BLaER1 treated with 17β-estradiol and CSF1 and Interleukin-3, amounts not matched to agents 10 nM and 100 nM (cell line): Measurements from ENCODE around the gene MYH13.

Experiments
- H3K27ac ChIP-seq, 11 experiments: shearing (Covaris generic); formaldehyde crosslinking; 2 replicates each; pipeline ENCODE4 v1.8.1; 2022
- H3K27me3 ChIP-seq, 11 experiments: shearing (Covaris generic); formaldehyde crosslinking; 2 replicates each; pipeline ENCODE4 v1.8.1; 2022
- H3K36me3 ChIP-seq, 11 experiments: shearing (Covaris generic); formaldehyde crosslinking; 2 replicates each; pipeline ENCODE4 v1.8.1; 2022
- H3K4me1 ChIP-seq, 10 experiments: shearing (Covaris generic); formaldehyde crosslinking; 2 replicates each; pipeline ENCODE4 v1.8.1; 2022
- H3K4me2 ChIP-seq, 11 experiments: shearing (Covaris generic); formaldehyde crosslinking; 2 replicates each; pipeline ENCODE4 v1.8.1; 2022
- H3K4me3 ChIP-seq, 10 experiments: shearing (Covaris generic); formaldehyde crosslinking; 2 replicates each; pipeline ENCODE4 v1.8.1; 2022
- H3K9ac ChIP-seq, 11 experiments: shearing (Covaris generic); formaldehyde crosslinking; 2 replicates each; pipeline ENCODE4 v1.8.1; 2022
- H3K9me3 ChIP-seq, 11 experiments: shearing (Covaris generic); formaldehyde crosslinking; replicated peaks in 1 of 11; 2 replicates each; pipeline ENCODE4 v1.8.1; 2022
- H4K20me1 ChIP-seq, 11 experiments: shearing (Covaris generic); formaldehyde crosslinking; 2 replicates each; pipeline ENCODE4 v1.8.1; 2022
- Cebpa-rat ChIP-seq, 11 experiments: shearing (Covaris generic); IDR thresholded peaks; 2 replicates each; pipeline ENCODE4 v1.8.1; 2022

The MYH13 gene

GRCh38 chr17:10357768-10358167, 15.0 kb downstream of the MYH13 start:
- Histone ChIP-seq H3K36me3 (no peaks in the 10 kb centered on the region), H4K20me1 (no peaks in the 10 kb centered on the region), H3K27ac (no peak overlapping the region), H3K9ac (no peak overlapping the region), H3K4me1 (peaks cover 0 to 29% (median 14%) of the 10 kb centered on the region in 10 experiments; a peak in 11 of 20 replicates), H3K4me2 (no peak overlapping the region), H3K9me3 (peaks cover 0 to 5% (median 3%) of the 10 kb centered on the region in 11 experiments; a peak in 11 of 22 replicates), H3K27me3 (no peaks in the 10 kb centered on the region), H3K4me3 (no peak overlapping the region)
- TF ChIP-seq Cebpa-rat (IDR thresholded peaks at IDR 0.05), result no peak

GRCh38 chr17:10354651-10355050, 18.2 kb downstream of the MYH13 start:
- Histone ChIP-seq H3K9ac (no peak overlapping the region), H3K27ac (no peak overlapping the region), H3K9me3 (peaks cover 7 to 21% (median 14%) of the 10 kb centered on the region in 11 experiments; a peak in 14 of 22 replicates), H3K36me3 (no peaks in the 10 kb centered on the region), H3K4me2 (peak overlapping the region in 7 of 11 experiments; percentile 8 to 50 (median 33); a peak in 11 of 22 replicates), H3K4me1 (peaks cover 0 to 31% (median 14%) of the 10 kb centered on the region in 10 experiments; a peak in 11 of 20 replicates), H4K20me1 (no peaks in the 10 kb centered on the region), H3K4me3 (no peak overlapping the region), H3K27me3 (no peaks in the 10 kb centered on the region)
- no peak for TF ChIP-seq Cebpa-rat (IDR thresholded peaks at IDR 0.05)

- Histone ChIP-seq H3K27me3 (no peaks in the 10 kb centered on the region), H3K9ac (no peak overlapping the region), H3K4me2 (0 out of 22 replicates have a peak overlapping the region, but pooled peaks of 2 of the 11 experiments have one; percentile 32 to 50), H3K4me1 (peaks cover 0 to 31% (median 14%) of the 10 kb centered on the region in 10 experiments; a peak in 11 of 20 replicates), H3K9me3 (peaks cover 7 to 21% (median 14%) of the 10 kb centered on the region in 11 experiments; a peak in 14 of 22 replicates), H3K27ac (no peak overlapping the region), H3K36me3 (no peaks in the 10 kb centered on the region), H4K20me1 (no peaks in the 10 kb centered on the region), H3K4me3 (no peak overlapping the region)
- TF ChIP-seq Cebpa-rat (IDR thresholded peaks at IDR 0.05), result no peak
Observed at GRCh38 chr17:10352893-10353292, 19.9 kb downstream of the MYH13 start.

GRCh38 chr17:10349403-10349802, 23.4 kb downstream of the MYH13 start:
- Histone ChIP-seq H3K9ac (no peak overlapping the region), H3K27me3 (no peaks in the 10 kb centered on the region), H3K36me3 (no peaks in the 10 kb centered on the region), H3K4me3 (no peak overlapping the region), H3K4me1 (peaks cover 0 to 24% (median 10%) of the 10 kb centered on the region in 10 experiments; a peak in 10 of 20 replicates), H3K9me3 (peaks cover 7 to 17% (median 14%) of the 10 kb centered on the region in 11 experiments; a peak in 14 of 22 replicates), H3K27ac (no peak overlapping the region), H4K20me1 (no peaks in the 10 kb centered on the region), H3K4me2 (no peak overlapping the region)
- no peak for TF ChIP-seq Cebpa-rat (IDR thresholded peaks at IDR 0.05)

GRCh38 chr17:10344816-10345215, 28.0 kb downstream of the MYH13 start:
- TF ChIP-seq Cebpa-rat (IDR thresholded peaks at IDR 0.05), result no peak
- peaks cover 0 to 7% (median 0%) of the 10 kb centered on the region in 10 experiments; a peak in 4 of 20 replicates for H3K4me1 ChIP-seq
- H3K9me3 ChIP-seq, result no peaks in the 10 kb centered on the region
- H3K36me3 ChIP-seq, result no peaks in the 10 kb centered on the region
- H3K4me2 ChIP-seq, result no peak overlapping the region
- no peaks in the 10 kb centered on the region for H4K20me1 ChIP-seq
- no peak overlapping the region for H3K27ac ChIP-seq
- no peak overlapping the region for H3K4me3 ChIP-seq
- H3K27me3 ChIP-seq, result no peaks in the 10 kb centered on the region
- no peak overlapping the region for H3K9ac ChIP-seq

GRCh38 chr17:10339051-10339450, 33.8 kb downstream of the MYH13 start:
- no peaks in the 10 kb centered on the region for H3K27me3 ChIP-seq
- no peak overlapping the region for H3K27ac ChIP-seq
- H3K36me3 ChIP-seq, result no peaks in the 10 kb centered on the region
- H3K9me3 ChIP-seq, result no peaks in the 10 kb centered on the region
- H4K20me1 ChIP-seq, result no peaks in the 10 kb centered on the region
- H3K9ac ChIP-seq, result no peak overlapping the region
- no peak overlapping the region for H3K4me3 ChIP-seq
- no peak overlapping the region for H3K4me2 ChIP-seq
- no peak for TF ChIP-seq Cebpa-rat (IDR thresholded peaks at IDR 0.05)
- no peaks in the 10 kb centered on the region for H3K4me1 ChIP-seq

- H3K4me1 ChIP-seq, result no peaks in the 10 kb centered on the region; a peak in 1 of 20 replicates
- no peaks in the 10 kb centered on the region for H4K20me1 ChIP-seq
- H3K4me3 ChIP-seq, result no peak overlapping the region
- H3K4me2 ChIP-seq, result no peak overlapping the region
- no peak overlapping the region for H3K9ac ChIP-seq
- H3K27me3 ChIP-seq, result no peaks in the 10 kb centered on the region
- no peaks in the 10 kb centered on the region for H3K36me3 ChIP-seq
- no peak overlapping the region for H3K27ac ChIP-seq
- H3K9me3 ChIP-seq, result no peaks in the 10 kb centered on the region
- no peak for TF ChIP-seq Cebpa-rat (IDR thresholded peaks at IDR 0.05)
Observed at GRCh38 chr17:10337976-10338375, 34.8 kb downstream of the MYH13 start.

GRCh38 chr17:10337136-10337535, 35.7 kb downstream of the MYH13 start:
- TF ChIP-seq Cebpa-rat (IDR thresholded peaks at IDR 0.05), result no peak
- Histone ChIP-seq H3K27ac (no peak overlapping the region), H3K4me3 (no peak overlapping the region), H3K9ac (no peak overlapping the region), H3K9me3 (no peaks in the 10 kb centered on the region), H3K36me3 (no peaks in the 10 kb centered on the region), H3K27me3 (no peaks in the 10 kb centered on the region), H3K4me1 (peaks cover 0 to 7% (median 0%) of the 10 kb centered on the region in 10 experiments; a peak in 3 of 20 replicates), H3K4me2 (no peak overlapping the region), H4K20me1 (no peaks in the 10 kb centered on the region)

- Histone ChIP-seq H3K9ac (no peak overlapping the region), H3K4me3 (no peak overlapping the region), H3K36me3 (no peaks in the 10 kb centered on the region), H3K4me2 (no peak overlapping the region), H3K27me3 (no peaks in the 10 kb centered on the region), H4K20me1 (no peaks in the 10 kb centered on the region), H3K27ac (no peak overlapping the region), H3K9me3 (no peaks in the 10 kb centered on the region), H3K4me1 (peaks cover 0 to 7% (median 0%) of the 10 kb centered on the region in 10 experiments; a peak in 3 of 20 replicates)
- TF ChIP-seq Cebpa-rat (IDR thresholded peaks at IDR 0.05), result no peak
Observed at GRCh38 chr17:10336393-10336792, 36.4 kb downstream of the MYH13 start.

GRCh38 chr17:10332515-10332914, 40.3 kb downstream of the MYH13 start:
- Histone ChIP-seq H3K4me3 (no peak overlapping the region), H3K36me3 (no peaks in the 10 kb centered on the region), H3K9me3 (no peaks in the 10 kb centered on the region), H3K4me2 (peak overlapping the region in 3 of 11 experiments; percentile 15 to 29 (median 24); a peak in 4 of 22 replicates), H3K27me3 (no peaks in the 10 kb centered on the region), H4K20me1 (no peaks in the 10 kb centered on the region), H3K9ac (no peak overlapping the region), H3K4me1 (peaks cover 0 to 7% (median 0%) of the 10 kb centered on the region in 10 experiments; a peak in 3 of 20 replicates), H3K27ac (no peak overlapping the region; a peak in 1 of 22 replicates)
- TF ChIP-seq Cebpa-rat (IDR thresholded peaks at IDR 0.05), result no peak; a peak in 1 of 22 replicates
